ENCODE results near the gene VAMP2.
A peak's percentile ranks its signal among the peaks of the same experiment; 100 is the strongest.

Gene VAMP2

GRCh38 chr17:8117367-8117979, 45.3 kb downstream of the VAMP2 start:
- no peak for DNase-seq (ENCODE audit: extremely low read depth, insufficient read length)
- Histone ChIP-seq H3K36me3 (ENCODE audit: control insufficient read depth, insufficient read depth, low read length) (no peaks in the 10 kb centered on the region), H3K4me3 (replicated peaks; ENCODE audit: low read depth, low read length) (no peak overlapping the region; the same call in 1 of the 2 replicates), H3K27me3 (replicated peaks; ENCODE audit: control insufficient read depth, insufficient read depth, low read length) (peaks cover 3% of the 10 kb centered on the region)
- no peak for TF ChIP-seq CTCF (IDR thresholded peaks at IDR 0.05; ENCODE audit: insufficient read depth, low read length, poor library complexity, severe bottlenecking)

DNA sequence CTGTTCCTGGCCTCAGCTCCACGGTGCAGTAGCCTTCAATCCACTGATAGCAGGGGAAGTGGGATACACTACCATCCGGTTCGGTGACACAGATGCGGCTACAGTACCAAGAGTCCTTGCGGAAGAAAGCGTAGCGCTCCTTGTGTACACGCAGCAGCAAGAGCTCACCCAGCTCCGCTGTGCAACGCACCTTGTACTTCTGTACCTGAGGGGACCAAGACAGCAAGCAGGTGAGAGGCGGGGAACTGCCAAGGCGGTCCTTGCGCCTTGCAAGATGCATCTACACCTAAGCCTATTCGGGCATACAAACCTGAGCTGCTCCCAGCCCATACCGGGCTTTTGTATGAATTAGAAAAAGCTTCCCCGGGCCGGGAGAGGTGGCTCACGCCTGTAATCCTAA, 46.0 kb downstream of the VAMP2 start:
- Histone ChIP-seq H3K36me3 (ENCODE audit: control insufficient read depth, insufficient read depth, low read length) (no peaks in the 10 kb centered on the region), H3K27me3 (replicated peaks; ENCODE audit: control insufficient read depth, insufficient read depth, low read length) (peaks cover 3% of the 10 kb centered on the region), H3K4me3 (replicated peaks; ENCODE audit: low read depth, low read length) (no peak overlapping the region)
- TF ChIP-seq CTCF (IDR thresholded peaks at IDR 0.05; ENCODE audit: insufficient read depth, low read length, poor library complexity, severe bottlenecking) = no peak
- no peak for DNase-seq (ENCODE audit: extremely low read depth, insufficient read length)

GRCh38 chr17:8110907-8111306, 51.8 kb downstream of the VAMP2 start:
- no peaks in the 10 kb centered on the region; the same call in 1 of the 2 replicates for H3K27me3 ChIP-seq (replicated peaks; ENCODE audit: control insufficient read depth, insufficient read depth, low read length)
- DNase-seq (ENCODE audit: extremely low read depth, insufficient read length) = no peak
- H3K4me3 ChIP-seq (replicated peaks; ENCODE audit: low read depth, low read length) = no peak overlapping the region
- TF ChIP-seq CTCF (IDR thresholded peaks at IDR 0.05; ENCODE audit: insufficient read depth, low read length, poor library complexity, severe bottlenecking) = no peak
- H3K36me3 ChIP-seq (ENCODE audit: control insufficient read depth, insufficient read depth, low read length) = no peaks in the 10 kb centered on the region

DNA sequence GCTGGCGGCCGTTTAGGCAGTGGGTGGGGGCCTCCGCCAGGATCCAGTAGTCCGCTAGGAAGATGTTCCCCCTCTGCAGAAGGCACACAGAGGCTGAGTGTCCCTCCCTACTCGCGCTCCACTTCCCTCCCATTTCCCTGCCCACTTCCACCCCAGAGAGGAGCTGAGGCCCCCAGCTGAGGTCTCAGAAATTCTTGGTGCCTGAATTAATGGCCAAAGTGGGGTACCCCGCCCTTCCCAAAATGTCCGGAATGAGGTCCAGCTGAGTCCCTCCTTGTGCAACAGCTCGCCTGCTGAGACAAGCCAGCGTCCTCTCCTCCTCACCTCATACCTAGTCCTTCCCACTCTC, 52.3 kb downstream of the VAMP2 start:
- no peak overlapping the region for H3K4me3 ChIP-seq (replicated peaks; ENCODE audit: low read depth, low read length)
- H3K27me3 ChIP-seq (replicated peaks; ENCODE audit: control insufficient read depth, insufficient read depth, low read length) = no peaks in the 10 kb centered on the region; the same call in 1 of the 2 replicates
- DNase-seq (ENCODE audit: extremely low read depth, insufficient read length) = no peak
- no peaks in the 10 kb centered on the region for H3K36me3 ChIP-seq (ENCODE audit: control insufficient read depth, insufficient read depth, low read length)
- no peak for TF ChIP-seq CTCF (IDR thresholded peaks at IDR 0.05; ENCODE audit: insufficient read depth, low read length, poor library complexity, severe bottlenecking)

DNA sequence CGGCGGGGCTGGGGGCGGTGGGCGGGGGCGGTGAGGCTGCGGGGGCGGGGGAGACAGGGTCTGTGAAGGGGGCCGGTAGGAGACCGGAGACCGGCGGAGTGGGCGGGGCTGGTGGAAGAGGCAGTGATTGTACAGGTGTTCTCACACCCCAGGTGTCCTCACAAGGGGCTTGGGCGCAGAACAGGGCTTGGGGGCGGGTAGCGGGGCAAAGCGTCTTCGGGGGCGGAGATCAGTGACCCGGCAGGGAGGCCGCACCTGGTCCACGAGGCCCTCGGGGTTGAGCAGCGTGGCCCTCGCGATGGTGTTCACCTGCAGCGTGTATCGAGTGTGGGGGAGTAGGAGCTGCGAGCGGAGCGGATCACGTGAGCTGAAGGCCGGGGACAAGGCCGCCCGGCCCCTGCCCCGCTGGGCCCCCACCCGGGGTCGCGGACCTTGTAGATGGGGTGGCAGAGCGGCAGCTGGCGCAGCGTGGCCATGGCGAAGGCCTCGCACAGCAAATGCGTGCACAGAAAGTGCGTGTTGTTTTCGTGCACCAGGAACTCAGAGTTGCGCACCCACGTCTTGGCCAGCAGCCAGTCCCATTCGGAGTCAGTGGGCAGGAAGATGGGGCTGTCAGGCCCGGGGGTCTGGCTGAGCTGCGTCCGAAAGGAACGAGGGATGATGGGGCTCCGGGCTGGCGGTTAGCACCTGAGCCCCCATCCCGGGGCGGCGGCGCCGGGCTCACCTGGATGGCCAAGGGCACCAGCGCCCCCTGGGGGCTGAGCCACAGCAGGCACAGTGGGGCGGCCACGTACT, 52.9 kb downstream of the VAMP2 start:
- peak; percentile 98 for TF ChIP-seq CTCF (IDR thresholded peaks at IDR 0.05; ENCODE audit: insufficient read depth, low read length, poor library complexity, severe bottlenecking)
- DNase-seq (ENCODE audit: extremely low read depth, insufficient read length) = peak; percentile 67
- Histone ChIP-seq H3K4me3 (replicated peaks; ENCODE audit: low read depth, low read length) (peak overlapping the region; percentile 43), H3K27me3 (replicated peaks; ENCODE audit: control insufficient read depth, insufficient read depth, low read length) (no peaks in the 10 kb centered on the region; the same call in 1 of the 2 replicates), H3K36me3 (ENCODE audit: control insufficient read depth, insufficient read depth, low read length) (no peaks in the 10 kb centered on the region)
